ENCODE measurements around the gene LRIG1.

Gene LRIG1

DNA sequence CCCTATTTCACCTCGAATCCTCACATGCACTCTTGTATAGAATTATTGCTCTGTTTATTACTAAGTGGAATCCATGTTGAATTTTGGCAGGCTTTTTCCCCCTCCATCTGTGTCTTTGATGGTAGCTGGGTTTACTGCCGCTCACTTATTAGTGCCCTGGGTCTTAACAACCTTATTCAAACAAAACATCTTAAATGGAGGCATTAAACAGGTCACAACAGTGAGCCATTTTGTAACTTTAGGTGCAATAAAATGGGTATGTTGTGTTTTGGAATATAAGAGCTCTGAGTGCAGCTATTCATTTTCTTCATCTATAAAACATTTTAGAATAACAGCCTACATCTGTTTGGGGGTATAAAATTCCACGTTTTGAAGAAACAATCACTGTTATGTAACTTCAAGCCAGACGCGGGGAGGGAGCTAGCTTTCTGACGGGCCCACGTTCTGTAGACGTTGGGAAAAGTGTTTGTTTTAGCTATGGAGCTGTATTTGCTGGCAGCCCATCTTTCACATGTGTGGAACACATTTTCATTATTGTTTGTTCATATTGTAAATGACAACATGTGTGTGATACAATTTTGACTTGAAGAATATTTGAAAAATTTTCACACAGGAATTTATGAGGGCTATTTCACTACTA lies 158.0 kb downstream of the LRIG1 start:
- no peak for DNase-seq

DNA sequence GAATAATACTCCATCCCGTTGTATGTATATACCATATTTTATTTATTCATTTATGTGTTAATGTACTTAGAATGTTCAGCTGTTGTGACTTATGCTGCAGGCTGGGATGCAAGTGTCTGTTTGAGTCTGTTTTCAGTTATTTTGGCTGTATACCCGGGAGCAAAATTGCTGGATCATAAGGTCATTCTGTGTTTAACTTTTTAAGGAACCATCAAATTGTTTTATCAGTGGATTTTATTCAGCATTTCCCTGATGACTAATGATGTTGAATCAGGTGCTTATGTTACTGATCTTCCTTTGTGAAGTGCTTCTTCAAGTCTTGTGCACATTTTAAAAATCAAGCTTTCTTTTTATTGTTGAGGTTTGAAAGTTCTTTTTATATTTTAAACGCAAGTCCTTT lies 161.9 kb downstream of the LRIG1 start:
- no peak for DNase-seq

DNA sequence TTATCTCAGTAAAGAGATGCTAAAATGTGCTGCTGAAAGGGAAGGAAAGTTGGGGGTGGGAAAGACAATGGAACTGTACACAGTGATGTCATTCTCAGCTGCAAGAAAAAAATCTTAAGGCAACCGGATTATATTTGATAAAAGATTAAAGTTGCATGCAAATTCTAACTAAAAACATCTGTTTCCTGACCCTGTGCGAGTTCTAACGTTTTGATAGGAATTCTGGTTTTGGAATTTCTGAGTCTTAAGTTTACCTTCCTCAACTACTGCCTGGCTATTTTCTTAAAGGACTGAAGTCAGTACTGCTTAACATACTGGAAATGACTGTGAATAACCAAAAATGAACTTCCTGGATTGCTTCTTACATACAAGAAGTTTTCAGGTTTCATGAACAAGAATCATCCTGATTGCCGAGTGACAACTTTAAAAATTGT lies 164.5 kb downstream of the LRIG1 start:
- no peak for DNase-seq

DNA sequence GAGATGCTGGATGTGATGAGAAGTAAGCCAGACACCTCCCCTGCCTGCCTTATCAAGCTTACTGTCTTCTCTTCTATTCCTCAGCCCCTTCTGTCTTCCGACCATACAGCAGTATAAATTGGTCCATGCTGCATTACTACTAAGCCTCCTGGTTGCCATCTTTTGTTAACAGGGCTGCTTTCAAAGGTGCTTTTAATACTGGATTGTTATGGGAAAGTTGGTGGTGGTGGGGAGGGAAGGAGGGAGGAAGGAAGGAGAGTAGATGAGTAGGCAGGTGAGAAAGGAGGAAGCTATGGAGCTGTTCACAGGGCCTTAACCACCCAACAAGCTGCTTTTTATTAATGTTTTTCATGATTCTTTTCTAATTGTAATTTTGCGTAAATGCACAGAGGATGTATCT lies 165.2 kb downstream of the LRIG1 start:
- no peak for DNase-seq
